Measurements from ENCODE around the gene OR8B2. TPM values are rescaled to one million over a fixed set of nuclear protein-coding genes. Genes with fewer than 3 reads are reported as not detected.

The OR8B2 gene
- total and polyA plus RNA-seq, 2 donors (not counting 1 experiment from before 2014, with no cell fraction given): not detected

GRCh38 chr11:124359566-124359965, 24.7 kb downstream of the OR8B2 start:
- POLR2A ChIA-PET: no interaction called here

More at GRCh38 chr11:124359566-124359965, 24.7 kb downstream of the OR8B2 start:
- no peak overlapping the region for H3K4me3 ChIP-seq (ENCODE audit: control extremely low read depth in 1 of 5, extremely low read depth in 1 of 5, insufficient read depth in 1 of 5, low read depth in 2 of 5, low read length in 4 of 5)
- DNase-seq (no peak), ATAC-seq (ENCODE audit: low read depth) (no peak)
- 60% methylated on average over 1 of the region's 2 CpGs for WGBS (ENCODE audit: insufficient coverage)
- H3K4me2 ChIP-seq (replicated peaks; ENCODE audit: low read depth, low read length, poor library complexity, severe bottlenecking): no peak overlapping the region
- no peaks in the 10 kb centered on the region for H3K27me3 ChIP-seq (replicated peaks in 1 of 4; ENCODE audit: control extremely low read depth in 1 of 4, control insufficient read depth in 3 of 4, insufficient read depth in 4 of 4, low read length in 3 of 4)
- H4K20me1 ChIP-seq (ENCODE audit: control insufficient read depth, insufficient read depth, low read length, poor library complexity, severe bottlenecking): no peaks in the 10 kb centered on the region
- no peaks in the 10 kb centered on the region for H3K79me2 ChIP-seq (ENCODE audit: control insufficient read depth, insufficient read depth, low read length)
- Mint-ChIP-seq H3K4me3 (no peak overlapping the region), H3K9me3 (ENCODE audit: insufficient read depth) (no peaks in the 10 kb centered on the region), H3K27me3 (no peaks in the 10 kb centered on the region), H3K4me1 (peaks cover 3% of the 10 kb centered on the region), H3K27ac (no peak overlapping the region)
- intact Hi-C loops (cut with micrococcal nuclease): no loop called here
- no peak overlapping the region for H3K27ac ChIP-seq (ENCODE audit: low read length in 2 of 2)
- TF ChIP-seq CTCF (IDR thresholded peaks at IDR 0.05): no peak
- no peak for TF ChIP-seq EZH2 (IDR thresholded peaks at IDR 0.05; ENCODE audit: borderline replicate concordance, insufficient read depth, low read depth, low read length, poor library complexity, severe bottlenecking)
- CTCF ChIA-PET: no interaction called here
- no peaks in the 10 kb centered on the region for H3K4me1 ChIP-seq (ENCODE audit: control insufficient read depth in 2 of 2, insufficient read depth in 2 of 2, low read length in 2 of 2)
- H3K9me3 ChIP-seq (ENCODE audit: control extremely low read depth in 1 of 3, control insufficient read depth in 2 of 3, insufficient read depth in 1 of 3, low read length in 2 of 3): no peaks in the 10 kb centered on the region
- no peaks in the 10 kb centered on the region for H3K36me3 ChIP-seq (replicated peaks in 1 of 2; ENCODE audit: control extremely low read depth in 1 of 2, control insufficient read depth in 1 of 2, extremely low read depth in 1 of 2, insufficient read depth in 2 of 2, low read length in 1 of 2)
- no peak overlapping the region for H2AFZ ChIP-seq (ENCODE audit: insufficient read depth, low read depth, low read length, poor library complexity, severe bottlenecking)
- H3K9ac ChIP-seq (ENCODE audit: low read length): no peak overlapping the region

Measured in B cell (primary cell).